Pancreas (tissue), 10 donors: ENCODE data around the gene TAB2. TPM values are rescaled to one million over a fixed set of nuclear protein-coding genes. Genes with fewer than 3 reads are reported as not detected.
"Not testable (repeated sequence)": the region's sequence is repeated elsewhere in the genome, so short reads cannot be mapped to it uniquely, and the experiment has no call there.

Source experiments
- ATAC-seq, 4 donors: fragments of 200-7000 bp; cut with Tn5 transposase; one replicate each; pipeline versions ENCODE4 v1.8.0 to v1.9.1; 2020; ENCODE audit warnings: mild to moderate bottlenecking in 4 of 4, moderate library complexity in 4 of 4
- DNase-seq, 6 donors: peaks; one replicate each; pipeline ENCODE4 v3.0.0-alpha.2; 2020
- FAIRE-seq: peaks from 2 replicates; lab custom pipeline; 2012; peaks lifted over from hg19 to GRCh38; lab: Jason Lieb, UNC
- H3K27ac ChIP-seq, 4 donors: fragments of 200-600 bp; sonication (generic); 1 replicate in 3 of 4; 2 replicates in 1 of 4; pipeline versions ENCODE4 v1.5.0 to v1.8.0; 2020
- H3K27me3 ChIP-seq, 4 donors: fragments of 200-600 bp; one replicate each; pipeline ENCODE4 v1.8.0; 2021
- H3K36me3 ChIP-seq, 3 donors: fragments of 200-600 bp; sonication (generic) in 1 of 3; one replicate each; pipeline versions ENCODE4 v1.5.0 to v1.8.0; 2020 to 2021
- H3K4me1 ChIP-seq, 3 donors: fragments of 200-600 bp; one replicate each; pipeline ENCODE4 v1.8.0; 2021
- H3K4me3 ChIP-seq, 4 donors: fragments of 200-600 bp; sonication (generic) in 2 of 4; one replicate each; pipeline versions ENCODE4 v1.5.0 to v1.8.0; 2020 to 2021
- H3K9me3 ChIP-seq, 4 donors: fragments of 200-600 bp; one replicate each; pipeline ENCODE4 v1.8.0; 2021
- CTCF ChIP-seq, 4 donors: fragments of 200-600 bp; sonication (generic) in 3 of 4; IDR thresholded peaks; one replicate each; pipeline versions ENCODE4 v1.5.0 to v1.8.0; 2021; ENCODE audit warnings: antibody characterized with exemption in 4 of 4
- WGBS, 2 donors: extraction: QIAGEN DNeasy Blood & Tissue Kit; methylation state at CpG; one replicate each; pipeline ENCODE4 v1.1.7; 2013; 5-methylcytosine and 5-hydroxymethylcytosine counted together
- intact Hi-C, 3 donors: fragments of 100-400 bp; cut with DNase I; formaldehyde crosslinking; loops; one replicate each; pipeline versions ENCODE4 v1.11.1 to v1.14.2; 2022
- polyA plus RNA-seq, 2 donors: library from polyadenylated mRNA; stranded (reverse); fragments of 200-250 nt; gene quantifications; one replicate each; pipeline ENCODE4 v1.2.3, GENCODE V29; 2013
- total RNA-seq, 6 donors: library from RNA; stranded (reverse); fragmentation: NEBNext Ultra II Directional in 4 of 6; extraction: Animal tissue kit (Norgen Biotek cat#: 25700) in 4 of 6; gene quantifications; one replicate each; pipeline versions ENCODE4 v1.2.1 to v1.2.4, GENCODE V29; 2021 to 2023
- donor health status: healthy with polysubstance abuse.
- donor health status: DM: no; HTN: no; CAD: no; lungs with moderate emphysema.
- donor health status: DM: no; HTN: no; CAD: no.
- donor health status: control.
- donor health status: control.
- donor health status: Bipolar disorder and iron deficiency.
- donor health status: DM: yes; HTN: yes; CAD: no.
- donor health status: DM: no; HTN: no; CAD: no.
- donor health status: DM: no; HTN: no; CAD: no.
- donor health status: DM: yes; HTN: yes; CAD: no.

The TAB2 gene
- total and polyA plus RNA-seq, 8 donors = 6.6 to 35.1 (median 20.7) TPM

- Histone ChIP-seq H3K27me3 (no peaks in the 10 kb centered on the region), H3K4me1 (peaks cover 11 to 19% (median 13%) of the 10 kb centered on the region in 3 donors), H3K4me3 (no peak overlapping the region), H3K27ac (no peak overlapping the region), H3K36me3 (no peaks in the 10 kb centered on the region), H3K9me3 (no peaks in the 10 kb centered on the region)
- TF ChIP-seq CTCF (IDR thresholded peaks at IDR 0.05) = no peak
- intact Hi-C loops = no loop called here
- DNase-seq (no peak), ATAC-seq (no peak), FAIRE-seq (no peak)
- 84 to 91% methylated on average over 45 to 49 of the region's 49 CpGs for WGBS, 2 donors
Measured at GRCh38 chr6:149456311-149457021, 139.0 kb downstream of the TAB2 start.

GRCh38 chr6:149457316-149457884 is 139.9 kb downstream of the TAB2 start:
- H3K27ac ChIP-seq = no peak overlapping the region
- no peaks in the 10 kb centered on the region for H3K9me3 ChIP-seq
- peaks cover 11 to 19% (median 13%) of the 10 kb centered on the region in 3 donors for H3K4me1 ChIP-seq
- no peak overlapping the region for H3K4me3 ChIP-seq
- intact Hi-C loops = no loop called here
- ATAC-seq (no peak), DNase-seq (no peak), FAIRE-seq (no peak)
- H3K27me3 ChIP-seq = no peaks in the 10 kb centered on the region
- H3K36me3 ChIP-seq = no peaks in the 10 kb centered on the region
- TF ChIP-seq CTCF (IDR thresholded peaks at IDR 0.05) = no peak
- 73 to 76% methylated on average over 7 of the region's 7 CpGs for WGBS, 2 donors

- FAIRE-seq (no peak), ATAC-seq (no peak), DNase-seq (no peak)
- intact Hi-C loops = no loop called here
- Histone ChIP-seq H3K4me3 (no peak overlapping the region), H3K27me3 (no peaks in the 10 kb centered on the region), H3K36me3 (no peaks in the 10 kb centered on the region), H3K9me3 (no peaks in the 10 kb centered on the region), H3K4me1 (peaks cover 11 to 19% (median 13%) of the 10 kb centered on the region in 3 donors), H3K27ac (no peak overlapping the region)
- 89 to 96% methylated on average over 7 of the region's 7 CpGs for WGBS, 2 donors
- TF ChIP-seq CTCF (IDR thresholded peaks at IDR 0.05) = no peak
Measured at GRCh38 chr6:149458196-149458595, 140.7 kb downstream of the TAB2 start.

- H3K9me3 ChIP-seq = no peaks in the 10 kb centered on the region
- ATAC-seq (no peak), FAIRE-seq (no peak), DNase-seq (no peak)
- 76 to 79% methylated on average over 1 of the region's 1 CpG for WGBS, 2 donors
- peaks cover 5 to 14% (median 8%) of the 10 kb centered on the region in 3 donors for H3K4me1 ChIP-seq
- no peak overlapping the region for H3K27ac ChIP-seq
- no peaks in the 10 kb centered on the region for H3K36me3 ChIP-seq
- no peaks in the 10 kb centered on the region for H3K27me3 ChIP-seq
- intact Hi-C loops = no loop called here
- H3K4me3 ChIP-seq = no peak overlapping the region
- TF ChIP-seq CTCF (IDR thresholded peaks at IDR 0.05) = no peak
Measured at GRCh38 chr6:149458806-149459205, 141.3 kb downstream of the TAB2 start.

- no peak overlapping the region for H3K4me3 ChIP-seq
- intact Hi-C loops = no loop called here
- WGBS, 2 donors = 71 to 94% methylated on average over 5 of the region's 5 CpGs
- no peak overlapping the region for H3K27ac ChIP-seq
- no peaks in the 10 kb centered on the region for H3K36me3 ChIP-seq
- H3K9me3 ChIP-seq = no peaks in the 10 kb centered on the region
- ATAC-seq (no peak), FAIRE-seq (no peak), DNase-seq (no peak)
- H3K27me3 ChIP-seq = no peaks in the 10 kb centered on the region
- no peak for TF ChIP-seq CTCF (IDR thresholded peaks at IDR 0.05)
- peaks cover 0 to 4% (median 3%) of the 10 kb centered on the region in 3 donors for H3K4me1 ChIP-seq
Measured at GRCh38 chr6:149459761-149460160, 142.2 kb downstream of the TAB2 start.

- H3K9me3 ChIP-seq, H3K27ac ChIP-seq, H3K27me3 ChIP-seq, H3K4me3 ChIP-seq, H3K36me3 ChIP-seq, ATAC-seq, H3K4me1 ChIP-seq, intact Hi-C loops, FAIRE-seq, DNase-seq: not testable (repeated sequence)
- 68 to 72% methylated on average over 3 of the region's 3 CpGs for WGBS, 2 donors
Measured at GRCh38 chr6:149460249-149460648, 142.7 kb downstream of the TAB2 start.
